GM15510 (cell line): Measurements from ENCODE around the gene CENPX.

Experiments
- POLR2A ChIP-seq: IDR thresholded peaks from 3 replicates; pipeline ENCODE4 v1.6.1; 2011; ENCODE audit warnings: borderline replicate concordance; ENCODE audit not compliant: insufficient read length; ENCODE audit errors: extremely low read depth

CENPX gene

GRCh38 chr17:82022310-82022980, at the start of gene CENPX:
CENPX (minus strand) TSS chr17:82022878; CDS start chr17:82022861, 17 bp downstream.
- TF ChIP-seq POLR2A: peak; percentile 72

DNA sequence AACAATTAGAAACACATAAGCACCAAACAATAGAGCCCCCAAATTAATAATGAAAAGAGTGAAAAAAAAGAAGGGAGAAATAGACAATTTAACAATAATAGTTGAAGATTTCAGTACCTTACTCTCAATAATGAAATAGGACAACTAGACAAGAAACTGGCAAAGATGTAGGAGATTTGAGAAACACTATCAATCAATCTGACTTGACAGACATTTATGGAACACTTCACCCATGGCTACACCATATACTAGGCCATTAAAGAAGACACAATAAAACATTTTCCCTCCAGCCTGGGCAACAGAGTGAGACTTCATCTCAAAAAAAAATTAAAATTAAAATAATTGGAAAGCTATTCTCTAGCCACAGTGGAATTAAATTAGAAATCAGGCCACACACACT, 47.9 kb upstream of the CENPX start:
- TF ChIP-seq POLR2A: no peak

GRCh38 chr17:82065638-82066303, 43.1 kb upstream of the CENPX start, which contains the start of gene DUS1L:
DUS1L (minus strand) TSS chr17:82065804; CDS start chr17:82065059, 745 bp downstream.
- peak; percentile 87 for TF ChIP-seq POLR2A

DNA sequence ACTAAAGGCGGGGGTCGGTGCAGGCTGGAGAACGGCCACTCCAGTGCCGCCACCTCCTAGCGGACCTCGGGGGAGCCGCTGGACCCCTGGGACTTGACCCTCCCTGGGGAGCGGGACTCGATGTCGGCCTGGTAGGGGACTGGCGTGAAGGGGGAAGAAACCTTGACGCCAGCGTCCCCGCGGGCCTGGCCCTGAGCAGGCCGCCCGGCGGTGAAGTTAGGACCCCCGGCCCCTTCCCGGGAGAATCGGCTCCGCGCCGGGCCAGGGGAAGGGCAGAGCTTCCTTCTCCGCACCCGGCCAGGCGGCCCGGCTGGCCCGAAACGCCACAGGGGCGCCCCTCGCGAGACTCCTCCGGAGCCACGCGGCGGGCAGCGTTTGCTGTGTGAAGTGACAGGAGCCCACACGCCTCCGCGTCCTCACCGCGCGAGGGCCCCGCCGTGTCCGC, 42.5 kb upstream of the CENPX start:
- TF ChIP-seq POLR2A: no peak

DNA sequence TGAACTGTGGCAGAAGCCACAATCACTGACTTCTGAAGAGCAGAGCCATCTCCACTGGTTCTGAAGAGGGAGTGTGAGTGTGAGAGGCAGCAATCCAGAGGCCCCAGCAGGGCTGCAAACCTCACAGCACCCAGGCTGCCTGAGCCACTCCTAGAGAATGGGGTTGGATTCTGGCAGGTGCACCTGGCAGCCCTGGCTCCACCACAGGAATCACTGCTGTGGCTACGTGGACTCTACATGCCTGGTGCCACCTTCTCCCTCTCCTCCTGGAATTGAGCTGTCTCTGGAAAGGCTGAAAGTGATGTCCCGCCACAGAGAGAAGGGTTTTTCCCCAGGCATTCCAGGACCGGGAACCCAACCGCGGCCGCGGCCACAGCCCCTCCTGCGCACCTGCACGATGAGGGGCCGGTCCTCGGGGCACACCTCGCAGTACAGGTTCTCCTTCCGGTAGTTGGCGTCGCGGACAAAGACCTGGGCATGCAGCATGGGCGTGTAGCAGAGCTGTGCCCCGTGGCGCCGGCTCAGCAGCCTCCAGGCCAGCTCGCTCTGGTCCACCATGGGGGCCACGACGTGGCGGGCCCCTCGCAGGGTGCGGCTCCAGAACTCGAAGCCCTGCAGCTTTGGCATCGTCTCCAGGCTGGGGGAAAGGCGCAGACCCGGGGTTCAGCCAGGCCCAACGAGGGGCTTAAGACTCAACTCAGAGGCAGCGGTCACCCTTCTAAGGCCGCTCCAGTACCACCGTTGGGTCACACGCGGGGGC, 41.9 kb upstream of the CENPX start:
- no peak for TF ChIP-seq POLR2A

- TF ChIP-seq POLR2A: no peak
Observed at GRCh38 chr17:82063424-82064415, 41.0 kb upstream of the CENPX start.

DNA sequence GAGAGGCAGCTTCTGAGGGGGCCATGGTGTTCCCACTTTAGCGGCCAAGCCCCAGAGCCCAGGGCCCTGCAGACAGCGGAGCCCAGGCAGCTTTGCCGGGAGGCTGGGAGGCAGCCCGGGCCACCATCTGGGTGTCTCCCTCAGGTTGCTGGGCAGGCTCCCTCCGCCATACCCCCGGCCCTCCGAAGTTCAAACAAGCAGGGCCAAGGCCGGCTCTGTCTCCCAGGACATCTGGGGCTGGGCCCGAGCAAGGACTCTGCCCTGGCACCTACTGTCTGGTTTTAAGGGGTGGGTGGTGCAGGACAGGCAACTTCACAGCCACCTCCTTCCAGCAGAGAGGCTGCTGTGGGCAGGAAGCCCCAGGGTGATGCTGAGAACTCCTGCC, 40.3 kb upstream of the CENPX start:
- no peak for TF ChIP-seq POLR2A

GRCh38 chr17:82062076-82062983, 39.7 kb upstream of the CENPX start:
- TF ChIP-seq POLR2A: no peak

DNA sequence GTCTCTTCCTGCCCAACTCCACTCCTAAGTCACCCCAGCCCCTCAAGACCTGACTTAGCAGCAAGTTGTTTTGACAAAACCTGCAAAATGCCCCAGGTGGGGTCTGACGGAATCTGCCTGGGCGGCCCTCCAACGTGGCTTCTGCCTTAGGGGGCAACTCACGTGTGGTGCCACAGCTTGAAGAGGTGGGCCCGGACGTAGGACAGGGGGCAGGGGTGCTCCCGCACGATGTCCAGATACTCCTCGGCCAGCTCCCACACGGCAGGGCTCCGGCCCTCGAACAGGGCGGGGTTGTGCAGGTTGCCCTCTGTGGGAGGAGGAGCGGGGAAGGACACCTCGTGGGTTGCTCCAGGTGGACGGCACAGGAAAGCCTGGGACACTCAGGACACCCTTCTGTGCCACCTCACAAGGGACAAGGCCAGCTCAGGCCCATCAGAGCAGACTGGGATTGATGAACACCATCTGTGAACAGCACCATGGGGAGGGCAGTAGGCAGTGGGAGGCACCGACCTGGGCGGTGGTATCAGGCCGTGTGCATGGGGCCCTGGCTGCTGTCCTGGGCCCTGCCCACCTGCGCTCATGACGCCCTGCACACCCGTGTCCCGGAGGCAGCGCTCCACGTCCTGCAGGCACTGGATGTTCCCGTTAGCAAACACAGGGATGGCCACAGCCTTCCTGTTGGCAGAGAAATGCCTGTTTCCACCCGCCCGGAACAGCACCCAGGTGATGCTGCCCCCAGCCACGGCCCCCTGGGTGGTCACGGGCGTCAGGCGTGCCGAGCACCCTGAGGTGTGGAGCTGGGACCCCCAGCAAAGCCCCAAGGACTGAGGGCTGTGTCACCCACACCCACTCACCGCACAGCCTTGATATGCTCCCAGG, 38.6 kb upstream of the CENPX start:
- no peak for TF ChIP-seq POLR2A

DNA sequence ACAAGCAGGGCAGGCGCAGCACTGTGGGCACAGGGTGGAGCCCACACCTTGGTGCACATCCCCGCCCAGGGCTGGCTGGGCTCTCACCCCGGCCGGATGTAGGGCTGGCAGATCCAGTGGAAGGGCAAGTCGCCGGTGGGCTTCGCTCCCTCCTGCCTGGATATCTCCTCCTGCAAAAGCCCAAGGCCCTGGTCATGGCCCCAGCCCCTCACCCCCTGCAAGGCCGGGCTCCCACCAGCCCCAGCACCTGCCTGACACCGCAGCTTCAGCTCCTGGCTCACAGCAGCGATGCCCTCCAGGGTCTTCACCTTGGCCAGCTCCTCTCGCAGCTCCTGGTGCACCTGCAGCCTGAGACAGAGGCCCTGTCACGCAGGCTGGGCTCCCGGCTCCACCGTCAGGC, 37.9 kb upstream of the CENPX start:
- no peak for TF ChIP-seq POLR2A

DNA sequence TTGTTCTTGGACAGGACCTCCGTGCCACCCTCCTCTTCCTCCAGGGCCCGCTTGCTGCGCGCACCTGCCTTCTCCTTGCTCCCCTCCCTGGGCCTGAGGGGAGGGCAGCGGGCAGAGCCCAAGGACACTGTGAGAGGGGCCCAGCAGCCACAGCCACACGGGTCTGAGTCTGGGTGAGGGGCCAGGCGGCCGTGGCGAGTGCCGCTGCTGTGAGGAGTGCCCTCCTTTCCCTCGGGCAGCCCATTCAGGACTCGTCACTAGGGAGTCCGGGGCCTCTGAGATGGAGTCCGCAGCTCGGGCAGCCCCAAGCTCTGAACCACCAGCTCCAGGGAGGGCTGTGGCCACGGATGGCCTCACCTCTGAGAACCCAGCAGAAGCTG, 37.3 kb upstream of the CENPX start:
- no peak for TF ChIP-seq POLR2A

DNA sequence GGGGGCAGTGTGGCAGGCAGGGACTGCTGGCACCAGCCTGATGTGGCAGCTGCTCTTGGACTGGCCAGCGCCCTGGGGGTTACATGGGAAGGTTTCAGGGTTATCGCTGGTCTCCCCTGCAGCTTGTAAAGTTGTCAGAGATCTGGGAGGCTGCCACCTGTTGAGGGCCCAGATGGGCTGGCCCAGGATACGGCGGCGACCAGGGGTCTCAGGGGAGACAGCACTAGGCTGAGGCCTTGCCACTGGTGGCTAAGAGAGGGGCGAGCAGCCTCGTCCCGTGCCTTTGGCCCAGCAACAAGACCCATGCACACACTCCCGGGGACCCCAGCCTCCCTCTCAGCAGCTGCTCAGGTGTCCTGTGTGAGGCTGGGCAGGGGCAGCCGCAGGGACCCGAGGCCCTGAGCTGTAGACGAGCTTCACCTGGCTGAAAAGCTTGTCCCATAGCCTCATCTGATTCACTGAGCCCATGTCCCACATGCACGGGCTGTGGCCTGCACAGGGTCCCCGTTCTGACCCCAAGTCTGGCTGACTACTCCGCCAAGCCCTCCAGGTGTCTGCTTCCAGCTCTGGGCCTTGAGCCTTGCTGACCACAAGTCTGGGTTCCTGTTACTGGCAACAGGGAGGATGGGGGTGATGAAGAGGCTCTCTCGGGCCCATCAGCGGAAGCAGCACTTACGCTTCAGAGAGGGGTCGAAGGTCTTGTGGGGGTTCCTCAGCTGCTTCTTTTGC, 36.8 kb upstream of the CENPX start:
- no peak for TF ChIP-seq POLR2A
